CD4-positive, CD25-positive, alpha-beta regulatory T cell (primary cell): ENCODE data around the gene ULK4. TPM values are rescaled to one million over a fixed set of nuclear protein-coding genes. Genes with fewer than 3 reads are reported as not detected.
"Not testable (repeated sequence)": the region's sequence is repeated elsewhere in the genome, so short reads cannot be mapped to it uniquely, and the experiment has no call there.

Source experiments
- ATAC-seq, 2 donors: fragments of 150-1000 bp; cut with Tn5 transposase; one replicate each; pipeline ENCODE4 v1.10.0; 2021; ENCODE audit warnings: low read depth in 2 of 2, moderate number of reproducible peaks in 2 of 2, moderate library complexity in 1 of 2
- DNase-seq, 3 donors: peaks; one replicate each; pipeline versions ENCODE4 v3.0.0 to v3.0.0-alpha.2; 2012 to 2022; ENCODE audit warnings: mixed read lengths in 1 of 3
- H3K27ac ChIP-seq: one replicate; pipeline ENCODE4 v1.7.0; 2013; ENCODE audit warnings: mild to moderate bottlenecking, low read length; ENCODE audit not compliant: insufficient read depth, poor library complexity, severe bottlenecking
- H3K27me3 ChIP-seq: one replicate; pipeline ENCODE4 v1.7.0; 2013; ENCODE audit warnings: low read length; ENCODE audit not compliant: control insufficient read depth, insufficient read depth
- H3K36me3 ChIP-seq: one replicate; pipeline ENCODE4 v1.7.0; 2013; ENCODE audit warnings: mild to moderate bottlenecking, low read length, moderate library complexity; ENCODE audit not compliant: control insufficient read depth, insufficient read depth
- H3K4me1 ChIP-seq: 2 replicates; pipeline ENCODE4 v1.7.0; 2013; ENCODE audit warnings: mild to moderate bottlenecking, low read length; ENCODE audit not compliant: insufficient read depth, control insufficient read depth, poor library complexity, severe bottlenecking
- H3K4me3 ChIP-seq: one replicate; pipeline ENCODE4 v1.7.0; 2013; ENCODE audit warnings: low read depth, mild to moderate bottlenecking, low read length, moderate library complexity
- H3K9me3 ChIP-seq, 2 experiments: 1 replicate in 1 of 2; 2 replicates in 1 of 2; pipeline ENCODE4 v1.7.0; 2013; ENCODE audit warnings: low read length in 2 of 2, mild to moderate bottlenecking in 1 of 2, moderate library complexity in 1 of 2; ENCODE audit not compliant: control insufficient read depth in 2 of 2
- H3K27ac Mint-ChIP-seq, 3 donors: one replicate each; pipeline ENCODE4 v1.8.0; 2020 to 2022; ENCODE audit warnings: mild to moderate bottlenecking in 3 of 3, mixed read lengths in 3 of 3, moderate library complexity in 2 of 3
- H3K27me3 Mint-ChIP-seq: one replicate; pipeline ENCODE4 v1.8.0; 2022; ENCODE audit warnings: mild to moderate bottlenecking, mixed read lengths
- H3K36me3 Mint-ChIP-seq: one replicate; pipeline ENCODE4 v1.8.0; 2020; ENCODE audit warnings: mixed read lengths
- H3K4me1 Mint-ChIP-seq, 4 donors: one replicate each; pipeline ENCODE4 v1.8.0; 2020 to 2022; ENCODE audit warnings: mixed read lengths in 4 of 4, mild to moderate bottlenecking in 1 of 4
- H3K4me3 Mint-ChIP-seq, 4 donors: one replicate each; pipeline ENCODE4 v1.8.0; 2020 to 2022; ENCODE audit warnings: mild to moderate bottlenecking in 4 of 4, mixed read lengths in 4 of 4, moderate library complexity in 3 of 4
- H3K9me3 Mint-ChIP-seq, 7 donors: one replicate each; pipeline ENCODE4 v1.8.0; 2020 to 2022; ENCODE audit warnings: mixed read lengths in 7 of 7, mild to moderate bottlenecking in 3 of 7, moderate library complexity in 2 of 7
- polyA plus RNA-seq, 4 donors: library from polyadenylated mRNA; unstranded; fragments of 300-500 nt; fragmentation: Illumina TruSeq; gene quantifications; one replicate each; pipeline ENCODE4 v1.2.3, GENCODE V29; 2021
- total RNA-seq: library from RNA; stranded (reverse); gene quantifications from one replicate; pipeline ENCODE4 v1.2.3, GENCODE V29; 2022

The ULK4 gene
- total and polyA plus RNA-seq, 5 donors from 2014 or later, result 9.3 to 27.2 (median 11.1) TPM

DNA sequence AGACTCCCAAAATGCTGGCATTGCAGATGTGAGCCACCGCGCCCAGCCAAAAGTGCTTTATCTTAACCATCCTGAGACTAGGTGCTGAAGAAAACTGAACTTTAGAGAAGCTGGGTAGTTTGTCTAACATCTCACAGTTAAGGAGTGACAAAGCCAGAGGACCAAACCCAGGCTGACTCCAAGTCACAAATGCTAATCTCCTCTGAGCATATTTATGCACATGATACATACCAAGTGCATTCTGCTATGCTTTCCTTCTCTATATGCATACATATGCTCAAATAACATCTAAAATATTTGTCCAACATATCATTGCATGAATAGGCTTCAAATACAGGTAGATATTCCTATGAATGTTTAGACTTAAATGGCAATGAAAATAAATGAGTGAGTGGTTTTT lies 505.7 kb downstream of the ULK4 start:
- Mint-ChIP-seq H3K36me3 (peaks cover 14% of the 10 kb centered on the region), H3K9me3 (no peaks in the 10 kb centered on the region), H3K4me3 (no peak overlapping the region), H3K27me3 (no peaks in the 10 kb centered on the region), H3K27ac (no peak overlapping the region), H3K4me1 (no peaks in the 10 kb centered on the region)
- DNase-seq, result no peak
- H3K4me3 ChIP-seq, result no peak overlapping the region
- no peaks in the 10 kb centered on the region for H3K27me3 ChIP-seq
- H3K9me3 ChIP-seq, result no peaks in the 10 kb centered on the region
- no peak overlapping the region for H3K27ac ChIP-seq
- H3K36me3 ChIP-seq, result no peaks in the 10 kb centered on the region
- no peak for ATAC-seq
- H3K4me1 ChIP-seq, result no peaks in the 10 kb centered on the region

DNA sequence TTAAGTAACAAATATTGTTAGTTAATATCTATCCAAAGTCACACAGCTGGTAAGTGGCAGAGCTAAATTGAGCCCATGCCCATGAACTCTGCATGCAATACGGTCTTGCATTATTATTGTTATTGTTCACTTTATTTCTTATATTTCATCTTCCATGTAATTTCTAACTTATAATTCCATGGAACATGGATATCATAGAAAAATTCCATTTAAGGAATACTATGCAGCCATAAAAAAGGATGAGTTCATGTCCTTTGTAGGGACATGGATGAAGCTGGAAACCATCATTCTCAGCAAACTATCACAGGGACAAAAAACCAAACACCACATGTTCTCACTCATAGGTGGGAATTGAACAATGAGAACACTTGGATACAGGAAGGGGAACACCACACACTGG lies 508.3 kb downstream of the ULK4 start:
- not testable (repeated sequence) for DNase-seq, H3K27me3 ChIP-seq, H3K4me1 ChIP-seq, H3K27me3 Mint-ChIP-seq, H3K36me3 ChIP-seq, H3K4me3 Mint-ChIP-seq, H3K4me3 ChIP-seq, H3K4me1 Mint-ChIP-seq, H3K9me3 ChIP-seq, H3K27ac ChIP-seq, H3K9me3 Mint-ChIP-seq, H3K27ac Mint-ChIP-seq, ATAC-seq
- H3K36me3 Mint-ChIP-seq, result peaks cover 20% of the 10 kb centered on the region

DNA sequence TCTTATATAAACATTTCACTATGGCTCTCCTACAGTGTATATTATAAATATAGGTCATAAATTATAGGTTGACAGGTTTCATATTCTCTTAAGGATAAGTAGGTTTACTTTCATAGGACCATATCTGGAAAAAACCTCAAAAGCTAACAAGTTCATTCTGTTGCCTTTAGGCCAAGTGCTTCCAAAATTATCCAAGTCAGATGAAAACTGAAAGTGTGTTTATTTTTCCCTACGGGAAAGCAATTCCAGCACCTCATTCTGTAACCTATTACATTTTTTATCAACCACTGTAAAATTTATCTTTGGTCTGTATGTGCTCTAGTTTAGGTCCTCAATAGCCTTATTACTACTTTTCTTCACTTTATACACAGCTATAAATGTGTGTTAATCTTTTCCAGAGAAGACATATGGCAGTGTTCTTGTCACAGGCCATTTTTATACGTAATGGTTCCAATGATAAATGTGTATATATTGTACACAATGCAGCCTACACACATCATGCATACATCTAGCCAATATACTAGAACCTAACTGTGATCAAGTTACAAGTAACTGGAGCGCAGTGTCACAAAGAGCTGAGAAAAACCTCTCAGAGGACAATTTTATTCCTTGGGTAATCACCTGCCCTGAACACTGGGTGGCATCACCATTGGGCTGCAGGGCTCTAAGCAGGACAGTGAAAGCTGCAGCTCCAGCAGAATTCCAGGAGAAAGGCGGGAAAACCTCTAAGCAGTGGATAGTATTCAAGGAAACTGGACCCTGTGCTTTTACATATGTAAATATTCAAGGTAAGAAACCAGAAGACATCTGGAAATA lies 511.3 kb downstream of the ULK4 start:
- H3K4me3 ChIP-seq, result no peak overlapping the region
- no peaks in the 10 kb centered on the region for H3K9me3 ChIP-seq
- DNase-seq (no peak), ATAC-seq (no peak)
- peaks cover 23% of the 10 kb centered on the region for H3K36me3 Mint-ChIP-seq
- H3K27ac Mint-ChIP-seq, result no peak overlapping the region
- peaks cover 0 to 4% (median 0%) of the 10 kb centered on the region in 4 donors for H3K4me1 Mint-ChIP-seq
- no peak overlapping the region for H3K4me3 Mint-ChIP-seq
- no peaks in the 10 kb centered on the region for H3K36me3 ChIP-seq
- H3K27me3 Mint-ChIP-seq, result no peaks in the 10 kb centered on the region
- H3K27me3 ChIP-seq, result no peaks in the 10 kb centered on the region
- H3K27ac ChIP-seq, result no peak overlapping the region
- no peaks in the 10 kb centered on the region for H3K4me1 ChIP-seq
- H3K9me3 Mint-ChIP-seq, result peaks cover 0 to 3% (median 0%) of the 10 kb centered on the region in 7 donors

DNA sequence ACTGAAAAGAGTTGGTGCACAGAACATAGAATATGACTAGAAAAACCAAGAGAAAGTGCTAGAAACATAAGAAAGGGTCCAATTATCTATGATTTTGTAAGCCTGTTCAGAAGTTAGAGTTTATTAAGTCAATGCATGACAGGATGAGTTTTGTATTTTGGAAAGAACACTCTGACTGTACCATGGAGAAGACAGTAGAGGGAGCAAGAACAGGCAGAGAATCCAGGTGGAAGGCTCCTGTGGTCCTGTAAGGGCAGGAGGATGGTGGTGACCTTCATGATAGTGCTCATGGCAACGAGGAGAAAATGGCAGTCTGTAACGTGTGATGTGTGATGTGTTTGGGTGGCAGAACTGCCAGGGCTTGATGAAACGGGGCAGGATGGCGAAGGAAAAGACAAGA lies 513.5 kb downstream of the ULK4 start:
- DNase-seq (no peak), ATAC-seq (no peak)
- peaks cover 16% of the 10 kb centered on the region for H3K36me3 Mint-ChIP-seq
- Histone ChIP-seq H3K27ac (no peak overlapping the region), H3K9me3 (no peaks in the 10 kb centered on the region), H3K4me3 (no peak overlapping the region), H3K27me3 (no peaks in the 10 kb centered on the region), H3K36me3 (no peaks in the 10 kb centered on the region), H3K4me1 (no peaks in the 10 kb centered on the region)
- H3K9me3 Mint-ChIP-seq, result peaks cover 0 to 3% (median under 1%) of the 10 kb centered on the region in 7 donors
- no peak overlapping the region for H3K27ac Mint-ChIP-seq
- H3K4me1 Mint-ChIP-seq, result peaks cover 0 to 4% (median 0%) of the 10 kb centered on the region in 4 donors
- no peak overlapping the region for H3K4me3 Mint-ChIP-seq
- no peaks in the 10 kb centered on the region for H3K27me3 Mint-ChIP-seq

DNA sequence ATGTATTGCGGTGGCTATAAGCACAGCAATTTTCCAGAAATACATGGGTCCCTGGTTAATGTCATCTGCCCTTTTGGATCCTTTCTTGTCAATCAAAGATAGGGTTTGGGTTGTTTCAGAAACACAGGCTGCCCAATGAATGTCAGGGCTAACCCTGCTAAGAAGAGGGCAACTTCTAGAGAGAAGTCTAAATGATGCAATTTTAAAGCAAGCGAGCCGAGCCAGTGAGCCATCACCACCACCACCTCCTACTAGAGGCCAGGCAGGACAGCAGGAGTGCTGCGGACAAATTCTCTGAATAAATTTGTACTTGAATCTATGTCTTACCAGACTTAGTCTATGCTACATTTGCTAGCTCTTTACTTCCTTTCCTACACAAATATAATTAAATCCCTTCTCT lies 514.2 kb downstream of the ULK4 start:
- Mint-ChIP-seq H3K27me3 (no peaks in the 10 kb centered on the region), H3K4me1 (peaks cover 0 to 4% (median 0%) of the 10 kb centered on the region in 4 donors), H3K36me3 (peaks cover 21% of the 10 kb centered on the region), H3K4me3 (no peak overlapping the region), H3K9me3 (peaks cover 0 to 7% (median 2%) of the 10 kb centered on the region in 7 donors), H3K27ac (no peak overlapping the region)
- Histone ChIP-seq H3K36me3 (no peaks in the 10 kb centered on the region), H3K4me1 (no peaks in the 10 kb centered on the region), H3K9me3 (no peaks in the 10 kb centered on the region), H3K27ac (no peak overlapping the region), H3K4me3 (no peak overlapping the region), H3K27me3 (no peaks in the 10 kb centered on the region)
- no peak for DNase-seq
- ATAC-seq, result no peak

DNA sequence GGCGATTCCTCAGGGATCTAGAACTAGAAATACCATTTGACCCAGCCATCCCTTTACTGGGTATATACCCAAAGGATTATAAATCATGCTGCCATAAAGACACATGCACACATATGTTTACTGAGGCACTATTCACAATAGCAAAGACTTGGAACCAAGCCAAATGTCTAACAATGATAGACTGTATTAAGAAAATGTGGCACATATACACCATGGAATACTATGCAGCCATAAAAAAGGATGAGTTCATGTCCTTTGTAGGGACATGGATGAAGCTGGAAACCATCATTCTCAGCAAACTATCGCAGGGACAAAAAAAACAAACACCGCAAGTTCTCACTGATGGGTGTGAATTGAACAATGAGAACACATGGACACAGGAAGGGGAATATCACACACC lies 515.6 kb downstream of the ULK4 start:
- H3K36me3 ChIP-seq, ATAC-seq, H3K4me1 ChIP-seq, DNase-seq, H3K4me1 Mint-ChIP-seq, H3K27me3 ChIP-seq, H3K4me3 Mint-ChIP-seq, H3K9me3 Mint-ChIP-seq, H3K27ac Mint-ChIP-seq, H3K4me3 ChIP-seq, H3K27me3 Mint-ChIP-seq, H3K27ac ChIP-seq, H3K9me3 ChIP-seq: not testable (repeated sequence)
- H3K36me3 Mint-ChIP-seq, result peaks cover 17% of the 10 kb centered on the region

DNA sequence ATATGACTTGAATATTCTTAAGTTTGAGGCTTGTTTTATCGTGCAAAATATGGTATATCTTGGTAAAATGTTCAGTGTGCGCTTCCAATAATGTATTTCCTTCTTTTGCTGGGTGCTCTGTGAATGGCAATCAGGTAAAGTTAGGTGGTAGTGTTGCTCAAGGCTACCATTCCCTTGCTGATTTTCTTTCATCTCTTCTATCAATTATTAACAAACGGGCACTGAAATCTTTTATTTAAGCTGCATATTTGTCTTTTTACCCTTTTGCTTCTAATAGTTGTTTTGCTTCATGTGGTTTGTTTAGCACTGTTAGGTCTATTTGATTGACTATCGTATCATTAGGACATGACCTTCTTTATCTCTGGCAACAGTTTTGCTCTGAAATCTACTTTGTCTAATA lies 520.3 kb downstream of the ULK4 start:
- Histone ChIP-seq H3K27me3 (no peaks in the 10 kb centered on the region), H3K9me3 (no peaks in the 10 kb centered on the region), H3K27ac (no peak overlapping the region), H3K36me3 (no peaks in the 10 kb centered on the region), H3K4me3 (no peak overlapping the region), H3K4me1 (no peaks in the 10 kb centered on the region)
- Mint-ChIP-seq H3K4me3 (no peak overlapping the region), H3K36me3 (peaks cover 5% of the 10 kb centered on the region), H3K27me3 (no peaks in the 10 kb centered on the region), H3K4me1 (no peaks in the 10 kb centered on the region), H3K27ac (no peak overlapping the region), H3K9me3 (peaks cover 3 to 14% (median 6%) of the 10 kb centered on the region in 7 donors)
- DNase-seq (no peak), ATAC-seq (no peak)

DNA sequence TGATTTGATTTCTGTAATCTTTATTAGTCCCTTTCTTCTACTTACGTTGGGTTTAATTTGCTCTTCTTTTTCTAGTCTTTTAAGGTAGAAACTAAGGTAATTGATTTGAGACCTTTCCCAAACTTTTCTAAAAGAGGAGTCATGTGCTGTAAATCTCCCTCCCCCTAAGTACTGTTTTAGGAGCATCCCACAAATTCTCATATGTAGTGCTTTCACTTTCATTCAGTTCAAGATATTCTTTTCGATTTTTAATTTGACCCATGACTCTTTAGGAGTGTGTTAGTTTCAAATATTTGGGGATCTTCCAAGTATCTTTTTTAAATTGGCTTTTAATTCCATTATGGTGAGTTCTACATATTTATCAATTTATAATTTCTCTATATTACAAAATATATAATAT lies 520.8 kb downstream of the ULK4 start:
- no peaks in the 10 kb centered on the region for H3K36me3 ChIP-seq
- no peaks in the 10 kb centered on the region for H3K4me1 Mint-ChIP-seq
- H3K9me3 ChIP-seq, result no peaks in the 10 kb centered on the region
- H3K27me3 ChIP-seq, result no peaks in the 10 kb centered on the region
- H3K9me3 Mint-ChIP-seq, result peaks cover 3 to 14% (median 6%) of the 10 kb centered on the region in 7 donors
- ATAC-seq, result no peak
- H3K4me3 ChIP-seq, result no peak overlapping the region
- no peak for DNase-seq
- no peak overlapping the region for H3K4me3 Mint-ChIP-seq
- H3K4me1 ChIP-seq, result no peaks in the 10 kb centered on the region
- no peak overlapping the region for H3K27ac Mint-ChIP-seq
- H3K27ac ChIP-seq, result no peak overlapping the region
- peaks cover 5% of the 10 kb centered on the region for H3K36me3 Mint-ChIP-seq
- H3K27me3 Mint-ChIP-seq, result no peaks in the 10 kb centered on the region
